H9 (cell line): ENCODE measurements around the gene LRRK1. TPM values are rescaled to one million over a fixed set of nuclear protein-coding genes. Genes with fewer than 3 reads are reported as not detected.

ENCODE experiments used
- DNase-seq: peaks from one replicate; pipeline ENCODE4 v3.0.0-alpha.2; 2017
- H2AFZ ChIP-seq: one replicate; pipeline ENCODE4 v1.6.1; 2013; ENCODE audit warnings: mild to moderate bottlenecking, low read length, control low read depth, moderate library complexity
- H2AK5ac ChIP-seq: 2 replicates; pipeline ENCODE4 v1.6.1; 2013; ENCODE audit warnings: low read length, control low read depth, mixed read lengths; ENCODE audit not compliant: insufficient read length
- H2BK120ac ChIP-seq: one replicate; pipeline ENCODE4 v1.6.1; 2013; ENCODE audit warnings: low read depth, mild to moderate bottlenecking, low read length, control low read depth, inconsistent platforms; ENCODE audit not compliant: poor library complexity, severe bottlenecking
- H2BK12ac ChIP-seq: 2 replicates; pipeline ENCODE4 v1.6.1; 2013; ENCODE audit warnings: low read length, control low read depth, mixed read lengths, low read depth; ENCODE audit not compliant: insufficient read length
- H2BK15ac ChIP-seq: 2 replicates; pipeline ENCODE4 v1.6.1; 2013; ENCODE audit warnings: low read depth, low read length, control low read depth
- H2BK20ac ChIP-seq: one replicate; pipeline ENCODE4 v1.6.1; 2013; ENCODE audit warnings: low read depth, mild to moderate bottlenecking, low read length, control low read depth, inconsistent platforms; ENCODE audit not compliant: poor library complexity, severe bottlenecking
- H2BK5ac ChIP-seq: 2 replicates; pipeline ENCODE4 v1.6.1; 2013; ENCODE audit warnings: low read length, control low read depth, mixed read lengths; ENCODE audit not compliant: insufficient read length
- H3K14ac ChIP-seq: 2 replicates; pipeline ENCODE4 v1.6.1; 2013; ENCODE audit warnings: low read length, control low read depth; ENCODE audit not compliant: insufficient read depth
- H3K18ac ChIP-seq: 2 replicates; pipeline ENCODE4 v1.6.1; 2013; ENCODE audit warnings: low read depth, mild to moderate bottlenecking, mixed read lengths, low read length, control low read depth; ENCODE audit not compliant: insufficient read length
- H3K23ac ChIP-seq: 2 replicates; pipeline ENCODE4 v1.6.1; 2013; ENCODE audit warnings: low read length, control low read depth, mixed read lengths, low read depth; ENCODE audit not compliant: insufficient read length
- H3K23me2 ChIP-seq: 2 replicates; pipeline ENCODE4 v1.6.1; 2013; ENCODE audit warnings: low read depth, mild to moderate bottlenecking, mixed read lengths, low read length, control low read depth; ENCODE audit not compliant: insufficient read length, poor library complexity, severe bottlenecking
- H3K27ac ChIP-seq: 2 replicates; pipeline ENCODE4 v1.5.1; 2013; ENCODE audit warnings: low read length, control low read depth, mixed read lengths, low read depth; ENCODE audit not compliant: insufficient read length
- H3K27me3 ChIP-seq: 2 replicates; pipeline ENCODE4 v1.6.1; 2013; ENCODE audit warnings: low read length, control low read depth, inconsistent platforms; ENCODE audit not compliant: insufficient read depth
- H3K4ac ChIP-seq: 2 replicates; pipeline ENCODE4 v1.6.1; 2013; ENCODE audit warnings: low read depth, mild to moderate bottlenecking, control low read depth, inconsistent platforms, low read length, moderate library complexity
- H3K4me1 ChIP-seq: 2 replicates; pipeline ENCODE4 v1.6.1; 2013; ENCODE audit warnings: low read length, control low read depth, inconsistent platforms; ENCODE audit not compliant: insufficient read depth
- H3K4me2 ChIP-seq: 2 replicates; pipeline ENCODE4 v1.6.1; 2013; ENCODE audit warnings: low read length, control low read depth, mixed read lengths; ENCODE audit not compliant: insufficient read length, insufficient read depth
- H3K56ac ChIP-seq: 2 replicates; pipeline ENCODE4 v1.6.1; 2013; ENCODE audit warnings: low read depth, mild to moderate bottlenecking, mixed read lengths, low read length, control low read depth; ENCODE audit not compliant: insufficient read length
- H3K79me1 ChIP-seq: 2 replicates; pipeline ENCODE4 v1.6.1; 2013; ENCODE audit warnings: low read depth, mild to moderate bottlenecking, moderate library complexity, low read length, control low read depth, inconsistent platforms; ENCODE audit not compliant: insufficient read depth, poor library complexity, severe bottlenecking
- H3K79me2 ChIP-seq: 2 replicates; pipeline ENCODE4 v1.6.1; 2013; ENCODE audit warnings: low read length, control low read depth, inconsistent platforms; ENCODE audit not compliant: insufficient read depth
- H3K9ac ChIP-seq: 2 replicates; pipeline ENCODE4 v1.6.1; 2013; ENCODE audit warnings: low read length, control low read depth, mixed read lengths; ENCODE audit not compliant: insufficient read length; ENCODE audit errors: extremely low read depth
- H3K9me3 ChIP-seq: one replicate; pipeline ENCODE4 v1.6.1; 2013; ENCODE audit warnings: low read depth, low read length, inconsistent platforms; ENCODE audit not compliant: control insufficient read depth
- H3T11ph ChIP-seq: one replicate; pipeline ENCODE4 v1.6.1; 2013; ENCODE audit warnings: mild to moderate bottlenecking, low read length, control low read depth, inconsistent platforms
- H4K20me1 ChIP-seq: one replicate; pipeline ENCODE4 v1.6.1; 2013; ENCODE audit not compliant: control insufficient read depth, insufficient read length, insufficient read depth
- H4K5ac ChIP-seq: 2 replicates; pipeline ENCODE4 v1.6.1; 2013; ENCODE audit warnings: low read depth, mild to moderate bottlenecking, mixed read lengths, low read length, control low read depth; ENCODE audit not compliant: insufficient read length
- H4K8ac ChIP-seq: replicated peaks from 2 replicates; pipeline ENCODE4 v1.6.1; 2013; ENCODE audit warnings: low read length, control low read depth, mixed read lengths, low read depth; ENCODE audit not compliant: insufficient read length
- H4K91ac ChIP-seq: 2 replicates; pipeline ENCODE4 v1.6.1; 2013; ENCODE audit warnings: low read depth, mild to moderate bottlenecking, moderate library complexity, mixed read lengths, low read length, control low read depth; ENCODE audit not compliant: insufficient read length
- H3K27ac Mint-ChIP-seq, 3 experiments: 2 replicates in 2 of 3; 3 replicates in 1 of 3; pipeline ENCODE4 v1.8.0; 2020 to 2021; ENCODE audit warnings: mixed read lengths in 3 of 3, mild to moderate bottlenecking in 1 of 3, moderate library complexity in 1 of 3
- H3K27me3 Mint-ChIP-seq: 2 replicates; pipeline ENCODE4 v1.8.0; 2021; ENCODE audit warnings: low read depth, mild to moderate bottlenecking, moderate library complexity, mixed read lengths
- H3K36me3 Mint-ChIP-seq, 3 experiments: 2 replicates in 2 of 3; 3 replicates in 1 of 3; pipeline ENCODE4 v1.8.0; 2020 to 2021; ENCODE audit warnings: low read depth in 3 of 3, mixed read lengths in 3 of 3; ENCODE audit not compliant: insufficient read depth in 1 of 3
- H3K4me1 Mint-ChIP-seq, 2 experiments: 2 replicates each; pipeline ENCODE4 v1.8.0; 2020; ENCODE audit warnings: mixed read lengths in 2 of 2
- H3K4me3 Mint-ChIP-seq, 2 experiments: 2 replicates in 1 of 2; 3 replicates in 1 of 2; pipeline ENCODE4 v1.8.0; 2020 to 2021; ENCODE audit warnings: mild to moderate bottlenecking in 2 of 2, mixed read lengths in 2 of 2, moderate library complexity in 1 of 2
- H3K9me3 Mint-ChIP-seq, 2 experiments: 2 replicates in 1 of 2; 3 replicates in 1 of 2; pipeline ENCODE4 v1.8.0; 2020; ENCODE audit warnings: mild to moderate bottlenecking in 2 of 2, mixed read lengths in 2 of 2, moderate library complexity in 1 of 2
- CTCF ChIP-seq: fragments of 200-600 bp; sonication (generic); conservative IDR thresholded peaks from 3 replicates; pipeline ENCODE4 v1.8.0; 2021; ENCODE audit warnings: antibody characterized with exemption, mild to moderate bottlenecking
- WGBS: extraction: QIAGEN DNeasy Blood & Tissue Kit; methylation state at CpG from one replicate; pipeline ENCODE4 v1.1.7; 2013; ENCODE audit warnings: missing lambda C conversion rate, low lambda C conversion rate, mixed read lengths; ENCODE audit not compliant: insufficient read length; ENCODE audit errors: extremely low coverage; 5-methylcytosine and 5-hydroxymethylcytosine counted together
- total RNA-seq: library from RNA; stranded (reverse); gene quantifications from 2 replicates; pipeline ENCODE4 v1.2.1, GENCODE V29; 2021

LRRK1 gene
- total RNA-seq, 1 experiment from 2014 or later, result 4.0 TPM

DNA sequence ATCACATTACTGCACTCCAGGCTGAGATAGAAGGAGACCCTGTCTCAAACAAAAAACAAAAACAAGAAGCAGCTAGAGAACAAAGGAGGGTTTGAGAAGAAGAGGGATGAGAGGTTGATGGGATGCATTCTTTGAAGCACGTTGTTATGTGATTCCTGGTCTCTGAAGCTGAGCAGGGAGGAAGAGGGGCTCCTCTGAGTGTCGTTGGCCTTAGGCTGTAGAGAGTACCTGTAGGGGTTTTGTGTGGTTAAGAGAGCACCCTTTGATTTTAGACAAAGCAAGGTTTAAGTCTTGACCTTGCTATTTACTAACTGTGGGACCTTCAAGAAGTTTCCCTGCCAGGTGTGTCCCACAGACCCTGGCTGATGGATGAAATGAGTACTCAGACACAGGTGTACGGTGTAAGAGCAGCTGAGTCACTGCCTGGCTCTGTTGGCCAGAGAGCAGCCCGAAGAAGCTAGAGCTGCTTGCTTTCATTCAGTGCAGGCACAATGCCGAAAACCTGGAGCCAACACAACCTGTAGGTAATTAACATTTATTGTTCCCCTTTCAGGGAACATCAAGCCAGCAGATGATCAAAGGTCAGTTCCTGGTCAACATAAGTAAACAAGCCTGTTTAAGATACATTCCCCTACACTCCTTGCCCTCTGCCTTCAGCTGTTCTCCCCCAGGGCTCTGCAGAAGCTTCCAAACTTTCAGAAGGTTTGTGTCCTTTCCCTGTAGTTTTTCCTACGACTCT, 67.2 kb downstream of the LRRK1 start:
- no peaks in the 10 kb centered on the region for H3K4me1 ChIP-seq
- no peak overlapping the region for H3K23ac ChIP-seq
- no peak overlapping the region for H3K18ac ChIP-seq
- no peak overlapping the region for H3K14ac ChIP-seq
- H3K56ac ChIP-seq, result no peak overlapping the region
- no peaks in the 10 kb centered on the region for H3K23me2 ChIP-seq
- H3K27ac Mint-ChIP-seq, result no peak overlapping the region; a peak in 1 of 7 replicates
- H3K9me3 Mint-ChIP-seq, result no peaks in the 10 kb centered on the region; a peak in 1 of 5 replicates
- H4K20me1 ChIP-seq, result no peaks in the 10 kb centered on the region
- no peaks in the 10 kb centered on the region for H3K27me3 ChIP-seq
- no peak overlapping the region for H2BK120ac ChIP-seq
- no peaks in the 10 kb centered on the region for H3K79me1 ChIP-seq
- H3K4me3 Mint-ChIP-seq, result no peak overlapping the region
- no peak overlapping the region for H3K9ac ChIP-seq
- peaks cover 8% of the 10 kb centered on the region for H3K27me3 Mint-ChIP-seq
- H3K4me2 ChIP-seq, result no peak overlapping the region
- H3K9me3 ChIP-seq, result no peaks in the 10 kb centered on the region
- no peak overlapping the region for H3T11ph ChIP-seq
- H2BK12ac ChIP-seq, result no peak overlapping the region
- H3K4me1 Mint-ChIP-seq, result peaks cover 14 to 16% of the 10 kb centered on the region in 2 experiments
- DNase-seq, result no peak
- H4K8ac ChIP-seq, result no peak overlapping the region
- no peak overlapping the region for H3K27ac ChIP-seq
- no peak overlapping the region for H3K4ac ChIP-seq
- H3K79me2 ChIP-seq, result no peaks in the 10 kb centered on the region
- WGBS, result no CpG with 5 or more reads among the region's 6 CpGs
- no peak overlapping the region for H2AFZ ChIP-seq
- H2BK5ac ChIP-seq, result no peak overlapping the region
- H4K91ac ChIP-seq, result no peak overlapping the region
- H3K36me3 Mint-ChIP-seq, result no peaks in the 10 kb centered on the region
- no peak for TF ChIP-seq CTCF
- H2AK5ac ChIP-seq, result no peak overlapping the region
- no peak overlapping the region for H2BK15ac ChIP-seq
- no peak overlapping the region for H4K5ac ChIP-seq
- no peak overlapping the region for H2BK20ac ChIP-seq
